ENCODE results near the gene USH1C. TPM values are rescaled to one million over a fixed set of nuclear protein-coding genes. Genes with fewer than 3 reads are reported as not detected.

The USH1C gene
- total and polyA plus RNA-seq, 2 of the 13 experiments (the other 11 are each of a cell fraction or from before 2014, with no cell fraction given): not detected

DNA sequence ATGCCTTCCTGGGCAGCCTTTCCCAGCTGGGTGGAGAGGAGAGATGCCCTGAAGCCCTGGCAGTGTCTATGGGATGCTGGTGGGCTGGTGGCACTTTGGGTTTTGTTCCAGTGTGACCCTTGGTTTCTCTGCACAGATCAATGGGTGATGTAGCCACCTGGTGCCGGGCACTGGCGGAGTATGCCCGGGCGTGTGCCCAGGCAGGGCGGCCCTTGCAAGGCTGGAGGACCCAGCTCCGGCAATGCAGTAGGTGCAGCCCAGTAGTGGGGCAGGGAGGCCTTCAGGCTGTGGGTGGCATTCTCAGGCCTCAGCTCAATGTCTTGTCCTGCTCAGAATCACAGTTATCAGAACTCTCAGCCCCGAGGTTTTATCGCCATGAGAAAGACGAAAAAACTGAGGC is 14.7 kb upstream of the USH1C start:
- H3K36me3 ChIP-seq (replicated peaks in 1 of 2; ENCODE audit: control insufficient read depth in 1 of 2, insufficient read depth in 2 of 2, low read length in 2 of 2): no peaks in the 10 kb centered on the region
- POLR2A ChIA-PET: no interaction called here
- H3K9me3 ChIP-seq (ENCODE audit: low read length): no peaks in the 10 kb centered on the region
- FAIRE-seq: no peak
- no peak overlapping the region for H3K27ac ChIP-seq (ENCODE audit: extremely low read length, insufficient read depth, low read length)
- 0 out of 2 replicates have a peak, but pooled peaks cover 7% of the 10 kb centered on the region for H3K4me1 ChIP-seq (ENCODE audit: insufficient read depth, low read length)
- in situ Hi-C loops (cut with HindIII; ENCODE audit: extremely low pct_ligation_motif_present, low pct_unique_long_range_greater_than_20kb): no loop called here
- no peak overlapping the region for H2AFZ ChIP-seq (ENCODE audit: low read length)
- no peaks in the 10 kb centered on the region for H4K20me1 ChIP-seq (ENCODE audit: insufficient read depth, low read length)
- H3K4me2 ChIP-seq (ENCODE audit: low read depth, low read length): no peak overlapping the region
- TF ChIP-seq THYN1 (CRISPR knock-in tag; IDR thresholded peaks at IDR 0.05; ENCODE audit: borderline replicate concordance, low read depth): no peak
- TF ChIP-seq ZNF674 (CRISPR knock-in tag; IDR thresholded peaks at IDR 0.05; ENCODE audit: low read depth): no peak
- TF ChIP-seq, protein P1, sequence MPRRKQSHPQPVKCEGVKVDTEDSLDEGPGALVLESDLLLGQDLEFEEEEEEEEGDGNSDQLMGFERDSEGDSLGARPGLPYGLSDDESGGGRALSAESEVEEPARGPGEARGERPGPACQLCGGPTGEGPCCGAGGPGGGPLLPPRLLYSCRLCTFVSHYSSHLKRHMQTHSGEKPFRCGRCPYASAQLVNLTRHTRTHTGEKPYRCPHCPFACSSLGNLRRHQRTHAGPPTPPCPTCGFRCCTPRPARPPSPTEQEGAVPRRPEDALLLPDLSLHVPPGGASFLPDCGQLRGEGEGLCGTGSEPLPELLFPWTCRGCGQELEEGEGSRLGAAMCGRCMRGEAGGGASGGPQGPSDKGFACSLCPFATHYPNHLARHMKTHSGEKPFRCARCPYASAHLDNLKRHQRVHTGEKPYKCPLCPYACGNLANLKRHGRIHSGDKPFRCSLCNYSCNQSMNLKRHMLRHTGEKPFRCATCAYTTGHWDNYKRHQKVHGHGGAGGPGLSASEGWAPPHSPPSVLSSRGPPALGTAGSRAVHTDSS (CRISPR knock-in tag; conservative IDR thresholded peaks at IDR 0.05): no peak
- H3K9ac ChIP-seq (ENCODE audit: insufficient read depth, low read depth, low read length): no peak overlapping the region
- no peak overlapping the region for H3K4me3 ChIP-seq (replicated peaks in 1 of 3; ENCODE audit: insufficient read depth in 1 of 3, low read depth in 2 of 3, low read length in 3 of 3)
- no peak for ATAC-seq
- no peak for DNase-seq (ENCODE audit: low spot score)
- peaks cover 9 to 14% of the 10 kb centered on the region in 2 experiments; a peak in 3 of 5 replicates for H3K27me3 ChIP-seq (ENCODE audit: control insufficient read depth in 1 of 2, insufficient read depth in 2 of 2, low read length in 2 of 2)
- CTCF ChIA-PET (ENCODE audit: low intra/inter-chr PET ratio, low total read pairs): no interaction called here
- no peaks in the 10 kb centered on the region for H3K79me2 ChIP-seq (ENCODE audit: insufficient read depth, low read length)
- BruUV-seq (replicated peaks): no TSS peak
- intact Hi-C loops (cut with micrococcal nuclease; ENCODE audit: unreplicated experiment): no loop called here
- 26% methylated on average over 4 of the region's 9 CpGs for WGBS (ENCODE audit: low lambda C conversion rate)

DNA sequence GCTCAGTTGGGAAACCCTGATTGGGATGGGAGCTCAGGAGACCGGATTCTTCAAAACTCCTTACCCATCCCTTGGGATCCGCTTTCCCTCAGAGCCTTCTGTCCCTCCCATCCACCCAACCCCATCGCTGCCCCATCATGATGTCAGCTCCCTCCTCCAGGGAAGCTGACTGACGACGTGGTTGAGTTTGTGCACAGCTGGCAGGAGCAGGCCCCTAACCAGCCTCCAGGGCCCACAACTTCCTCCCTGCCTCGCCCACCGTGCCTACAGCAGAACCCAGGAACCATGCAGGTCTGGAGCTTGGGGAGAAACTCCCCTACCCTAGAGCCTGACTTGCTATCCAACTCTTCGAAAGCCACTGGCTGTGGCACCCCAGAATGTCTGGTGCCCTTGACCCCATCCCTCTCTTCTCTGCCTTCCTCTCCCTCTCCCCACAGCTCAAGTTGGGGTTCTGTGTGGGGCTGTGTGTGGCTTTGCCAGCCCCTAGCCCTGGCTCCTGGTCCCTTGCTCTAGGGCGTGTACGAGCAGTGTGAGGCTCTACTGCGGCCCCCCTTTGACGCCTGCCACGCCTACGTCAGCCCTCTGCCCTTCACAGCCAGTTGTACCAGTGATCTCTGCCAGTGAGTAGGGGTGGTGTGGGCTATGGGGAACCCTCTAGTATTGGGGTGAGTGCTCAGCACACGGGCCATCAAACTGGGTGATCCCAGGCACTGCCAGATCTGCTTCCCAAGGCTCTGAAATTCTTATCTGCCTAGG is 14.0 kb upstream of the USH1C start:
- no TSS peak for BruUV-seq (replicated peaks)
- POLR2A ChIA-PET: no interaction called here
- CTCF ChIA-PET (ENCODE audit: low intra/inter-chr PET ratio, low total read pairs): no interaction called here
- Histone ChIP-seq H3K36me3 (replicated peaks in 1 of 2; ENCODE audit: control insufficient read depth in 1 of 2, insufficient read depth in 2 of 2, low read length in 2 of 2) (no peaks in the 10 kb centered on the region), H3K4me3 (replicated peaks in 1 of 3; ENCODE audit: insufficient read depth in 1 of 3, low read depth in 2 of 3, low read length in 3 of 3) (no peak overlapping the region), H3K79me2 (ENCODE audit: insufficient read depth, low read length) (no peaks in the 10 kb centered on the region), H3K9me3 (ENCODE audit: low read length) (no peaks in the 10 kb centered on the region), H3K9ac (ENCODE audit: insufficient read depth, low read depth, low read length) (no peak overlapping the region), H2AFZ (ENCODE audit: low read length) (no peak overlapping the region), H3K4me2 (ENCODE audit: low read depth, low read length) (no peak overlapping the region), H3K27me3 (ENCODE audit: control insufficient read depth in 1 of 2, insufficient read depth in 2 of 2, low read length in 2 of 2) (peaks cover 9 to 14% of the 10 kb centered on the region in 2 experiments; a peak in 3 of 5 replicates), H3K27ac (ENCODE audit: extremely low read length, insufficient read depth, low read length) (no peak overlapping the region), H4K20me1 (ENCODE audit: insufficient read depth, low read length) (no peaks in the 10 kb centered on the region), H3K4me1 (ENCODE audit: insufficient read depth, low read length) (0 out of 2 replicates have a peak, but pooled peaks cover 6% of the 10 kb centered on the region)
- FAIRE-seq: no peak
- in situ Hi-C loops (cut with HindIII; ENCODE audit: extremely low pct_ligation_motif_present, low pct_unique_long_range_greater_than_20kb) (no loop called here), intact Hi-C loops (cut with micrococcal nuclease; ENCODE audit: unreplicated experiment) (no loop called here)
- WGBS (ENCODE audit: low lambda C conversion rate): 33% methylated on average over 14 of the region's 15 CpGs
- no peak for DNase-seq (ENCODE audit: low spot score)
- no peak for ATAC-seq
- TF ChIP-seq ZNF589 (CRISPR knock-in tag; conservative IDR thresholded peaks at IDR 0.05) (no peak), ZBTB8A (CRISPR knock-in tag; IDR thresholded peaks at IDR 0.05; ENCODE audit: borderline replicate concordance, low read depth) (no peak), ZKSCAN5 (CRISPR knock-in tag; IDR thresholded peaks at IDR 0.05) (no peak), SOX6 (IDR thresholded peaks at IDR 0.05) (no peak), SOX6 (CRISPR knock-in tag; IDR thresholded peaks at IDR 0.05) (no peak), ZNF724P (CRISPR knock-in tag; IDR thresholded peaks at IDR 0.05; ENCODE audit: borderline replicate concordance) (no peak), ZNF616 (CRISPR knock-in tag; IDR thresholded peaks at IDR 0.05; ENCODE audit: low read depth) (no peak)
- TF ChIP-seq, protein P2, sequence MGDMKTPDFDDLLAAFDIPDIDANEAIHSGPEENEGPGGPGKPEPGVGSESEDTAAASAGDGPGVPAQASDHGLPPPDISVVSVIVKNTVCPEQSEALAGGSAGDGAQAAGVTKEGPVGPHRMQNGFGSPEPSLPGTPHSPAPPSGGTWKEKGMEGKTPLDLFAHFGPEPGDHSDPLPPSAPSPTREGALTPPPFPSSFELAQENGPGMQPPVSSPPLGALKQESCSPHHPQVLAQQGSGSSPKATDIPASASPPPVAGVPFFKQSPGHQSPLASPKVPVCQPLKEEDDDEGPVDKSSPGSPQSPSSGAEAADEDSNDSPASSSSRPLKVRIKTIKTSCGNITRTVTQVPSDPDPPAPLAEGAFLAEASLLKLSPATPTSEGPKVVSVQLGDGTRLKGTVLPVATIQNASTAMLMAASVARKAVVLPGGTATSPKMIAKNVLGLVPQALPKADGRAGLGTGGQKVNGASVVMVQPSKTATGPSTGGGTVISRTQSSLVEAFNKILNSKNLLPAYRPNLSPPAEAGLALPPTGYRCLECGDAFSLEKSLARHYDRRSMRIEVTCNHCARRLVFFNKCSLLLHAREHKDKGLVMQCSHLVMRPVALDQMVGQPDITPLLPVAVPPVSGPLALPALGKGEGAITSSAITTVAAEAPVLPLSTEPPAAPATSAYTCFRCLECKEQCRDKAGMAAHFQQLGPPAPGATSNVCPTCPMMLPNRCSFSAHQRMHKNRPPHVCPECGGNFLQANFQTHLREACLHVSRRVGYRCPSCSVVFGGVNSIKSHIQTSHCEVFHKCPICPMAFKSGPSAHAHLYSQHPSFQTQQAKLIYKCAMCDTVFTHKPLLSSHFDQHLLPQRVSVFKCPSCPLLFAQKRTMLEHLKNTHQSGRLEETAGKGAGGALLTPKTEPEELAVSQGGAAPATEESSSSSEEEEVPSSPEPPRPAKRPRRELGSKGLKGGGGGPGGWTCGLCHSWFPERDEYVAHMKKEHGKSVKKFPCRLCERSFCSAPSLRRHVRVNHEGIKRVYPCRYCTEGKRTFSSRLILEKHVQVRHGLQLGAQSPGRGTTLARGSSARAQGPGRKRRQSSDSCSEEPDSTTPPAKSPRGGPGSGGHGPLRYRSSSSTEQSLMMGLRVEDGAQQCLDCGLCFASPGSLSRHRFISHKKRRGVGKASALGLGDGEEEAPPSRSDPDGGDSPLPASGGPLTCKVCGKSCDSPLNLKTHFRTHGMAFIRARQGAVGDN (CRISPR knock-in tag; IDR thresholded peaks at IDR 0.05): no peak
